ENCODE measurements around the gene FBXO3.
A peak's percentile ranks its signal among the peaks of the same experiment; 100 is the strongest.
"Not testable (repeated sequence)": the region's sequence is repeated elsewhere in the genome, so short reads cannot be mapped to it uniquely, and the experiment has no call there.

The FBXO3 gene

DNA sequence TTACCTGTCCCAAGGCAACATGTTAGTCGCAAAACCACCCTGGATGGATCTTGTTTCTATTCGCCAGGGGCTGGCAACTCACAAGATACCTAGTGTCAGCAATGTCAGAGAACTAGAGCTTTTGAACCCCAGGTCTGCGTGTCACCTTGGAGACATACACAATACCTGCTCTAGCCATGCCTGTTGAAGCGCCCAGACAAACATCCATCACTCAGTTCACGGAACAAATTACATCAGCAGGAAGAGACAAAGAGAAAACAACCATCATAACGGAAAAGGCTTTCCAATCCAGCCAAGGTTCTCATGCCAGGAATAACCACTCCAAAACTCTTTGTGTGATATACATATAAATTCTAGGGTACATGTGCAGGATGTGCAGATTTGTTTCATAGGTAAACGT, 40.3 kb downstream of the FBXO3 start:
- no peak for TF ChIP-seq JUND (IDR thresholded peaks at IDR 0.05; ENCODE audit: low read depth)
- no peak for DNase-seq (ENCODE audit: low read depth in 1 of 2, low spot score in 1 of 2)

DNA sequence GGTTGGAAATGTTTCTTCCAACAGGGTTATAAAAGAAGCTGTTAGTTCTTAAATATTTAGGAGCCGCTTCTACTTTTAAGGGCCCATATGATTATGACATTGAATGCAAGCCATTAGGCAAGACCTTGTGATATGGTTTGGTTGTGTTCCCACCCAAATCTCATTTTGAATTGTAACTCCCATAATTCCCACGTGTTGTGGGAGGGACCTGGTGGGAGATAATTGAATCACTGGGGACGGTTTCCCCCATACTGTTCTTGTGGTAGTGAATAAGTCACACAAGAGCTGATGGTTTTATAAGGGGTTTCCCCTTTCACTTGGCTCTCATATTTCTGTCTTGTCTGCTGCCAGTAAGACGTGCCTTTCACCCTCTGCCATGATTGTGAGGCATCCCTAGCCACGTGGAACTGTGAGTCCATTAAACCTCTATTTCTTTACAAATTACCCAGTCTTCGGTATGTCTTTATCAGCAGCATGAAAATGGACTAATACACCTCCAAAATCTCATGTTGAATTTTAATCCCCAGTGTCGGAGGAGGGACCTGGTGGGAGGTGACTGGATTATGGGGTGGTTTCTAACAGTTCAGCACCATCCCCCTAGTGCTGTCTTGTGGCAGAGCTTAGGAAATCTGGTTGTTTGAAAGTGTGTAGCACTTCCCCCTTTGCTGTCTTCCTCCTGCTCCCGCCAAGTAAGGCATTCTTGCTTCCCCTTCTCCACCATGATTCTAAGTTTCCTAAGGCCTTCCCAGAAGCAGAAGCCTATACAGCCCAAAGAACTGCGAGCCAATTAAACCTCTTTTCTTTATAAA, 42.4 kb downstream of the FBXO3 start:
- DNase-seq (ENCODE audit: low read depth in 1 of 2, low spot score in 1 of 2), result no peak
- no peak for TF ChIP-seq JUND (IDR thresholded peaks at IDR 0.05; ENCODE audit: low read depth)
- in situ Hi-C loops (cut with HindIII; ENCODE audit: low pct_unique_long_range_greater_than_20kb, low sequenced_read_pairs), result no loop called here

More for the DNA sequence above, 40.3 kb downstream of the FBXO3 start:
- in situ Hi-C loops (cut with HindIII; ENCODE audit: low pct_unique_long_range_greater_than_20kb, low sequenced_read_pairs), result no loop called here

DNA sequence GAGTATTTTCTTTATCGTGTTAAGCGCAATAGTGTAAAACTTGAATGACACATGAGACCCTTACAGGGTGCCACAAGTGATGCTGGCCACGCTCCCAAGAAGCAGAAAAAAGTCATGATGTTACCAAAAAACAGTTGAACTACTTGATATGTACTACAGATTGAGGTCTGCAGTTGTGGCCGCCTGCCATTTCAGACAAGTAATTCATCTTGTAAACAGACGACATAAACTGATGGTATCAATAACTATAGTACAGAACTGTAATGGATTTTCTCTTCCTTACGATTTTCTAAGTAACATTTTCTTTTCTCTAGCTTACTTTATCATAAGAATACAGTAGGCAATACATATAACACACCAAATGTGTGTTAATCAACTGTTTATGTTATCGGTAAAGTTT, 43.6 kb downstream of the FBXO3 start:
- in situ Hi-C loops (cut with HindIII; ENCODE audit: low pct_unique_long_range_greater_than_20kb, low sequenced_read_pairs), result no loop called here
- TF ChIP-seq JUND (IDR thresholded peaks at IDR 0.05; ENCODE audit: low read depth), result no peak
- DNase-seq (ENCODE audit: low read depth in 1 of 2, low spot score in 1 of 2), result no peak

DNA sequence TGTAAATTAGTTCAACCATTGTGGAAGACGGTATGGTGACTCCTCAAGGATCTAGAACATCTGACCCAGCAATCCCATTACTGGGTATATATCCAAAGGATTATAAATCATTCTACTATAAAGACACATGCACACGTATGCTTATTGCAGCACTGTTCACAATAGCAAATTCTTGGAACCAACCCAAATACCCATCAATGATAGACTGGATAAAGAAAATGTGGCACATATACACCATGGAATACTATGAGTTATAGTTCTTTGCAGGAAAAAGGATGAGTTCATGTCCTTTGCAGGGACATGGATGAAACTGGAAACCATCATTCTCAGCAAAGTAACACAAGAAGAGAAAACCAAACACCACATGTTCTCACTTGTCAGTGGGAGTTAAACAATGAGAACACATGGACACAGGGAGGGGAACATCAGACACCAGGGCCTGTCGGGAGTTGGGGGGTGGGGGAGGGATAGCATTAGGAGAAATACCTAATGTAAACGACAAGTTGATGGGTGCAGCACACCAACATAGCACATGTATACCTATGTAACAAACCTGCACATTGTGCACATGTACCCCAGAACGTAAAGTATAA, 45.2 kb downstream of the FBXO3 start:
- in situ Hi-C loops (cut with HindIII; ENCODE audit: low pct_unique_long_range_greater_than_20kb, low sequenced_read_pairs); DNase-seq (ENCODE audit: low read depth in 1 of 2, low spot score in 1 of 2): not testable (repeated sequence)

DNA sequence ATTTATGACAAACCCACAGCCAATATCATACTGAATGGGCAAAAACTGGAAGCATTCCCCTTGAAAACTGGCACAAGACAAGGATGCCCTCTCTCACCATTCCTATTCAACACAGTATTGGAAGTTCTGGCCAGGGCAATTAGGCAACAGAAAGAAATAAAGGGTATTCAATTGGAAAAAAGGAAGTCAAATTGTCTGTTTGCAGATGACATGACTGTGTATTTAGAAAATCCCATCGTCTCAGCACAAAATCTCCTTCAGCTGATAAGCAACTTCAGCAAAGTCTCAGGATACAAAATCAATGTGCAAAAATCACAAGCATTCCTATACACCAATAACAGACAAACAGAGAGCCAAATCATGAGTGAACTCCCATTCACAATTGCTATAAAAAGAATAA, 46.8 kb downstream of the FBXO3 start:
- DNase-seq (ENCODE audit: low read depth in 1 of 2, low spot score in 1 of 2); in situ Hi-C loops (cut with HindIII; ENCODE audit: low pct_unique_long_range_greater_than_20kb, low sequenced_read_pairs): not testable (repeated sequence)

DNA sequence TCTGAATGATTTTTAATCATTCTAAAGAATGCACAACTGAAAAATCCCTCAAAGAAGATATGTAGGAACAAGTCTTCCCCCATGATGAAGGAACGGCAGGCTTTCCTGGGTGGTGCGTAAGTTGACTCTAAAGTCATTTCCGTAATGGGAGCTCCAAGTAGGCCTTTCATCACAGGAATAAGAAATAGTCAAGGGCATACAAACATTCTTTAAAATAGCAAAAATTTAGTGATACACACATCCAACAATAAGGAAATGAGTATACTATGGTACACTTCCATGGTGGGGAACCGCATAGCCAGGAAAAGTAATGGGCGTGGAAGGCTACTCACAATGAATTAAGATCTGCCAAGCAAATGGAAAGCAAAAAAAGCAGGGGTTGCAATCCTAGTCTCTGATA, 48.8 kb downstream of the FBXO3 start:
- in situ Hi-C loops (cut with HindIII; ENCODE audit: low pct_unique_long_range_greater_than_20kb, low sequenced_read_pairs), result no loop called here
- no peak for DNase-seq (ENCODE audit: low read depth in 1 of 2, low spot score in 1 of 2)
- TF ChIP-seq JUND (IDR thresholded peaks at IDR 0.05; ENCODE audit: low read depth), result no peak

DNA sequence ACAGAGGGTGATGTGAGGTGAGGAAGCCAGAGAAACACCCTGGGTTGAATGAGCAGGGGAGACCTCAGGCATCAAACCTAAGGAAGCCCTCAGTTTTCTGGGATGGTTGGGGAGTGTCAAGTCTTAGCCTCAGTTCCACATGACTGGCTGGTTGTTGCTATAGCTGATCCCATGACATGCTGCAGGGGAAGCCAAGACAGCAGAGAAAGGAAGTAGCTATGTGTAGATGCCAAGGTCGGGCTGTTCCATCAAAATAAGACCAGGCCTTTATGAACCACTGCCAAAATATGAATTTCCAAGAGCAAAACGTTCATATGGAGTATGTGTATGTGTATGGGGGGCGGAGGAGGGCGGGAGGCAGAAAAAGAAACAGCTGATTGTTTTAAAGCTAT, 49.7 kb downstream of the FBXO3 start:
- no peak for TF ChIP-seq JUND (IDR thresholded peaks at IDR 0.05; ENCODE audit: low read depth)
- DNase-seq (ENCODE audit: low read depth in 1 of 2, low spot score in 1 of 2), result no peak
- in situ Hi-C loops (cut with HindIII; ENCODE audit: low pct_unique_long_range_greater_than_20kb, low sequenced_read_pairs), result no loop called here

DNA sequence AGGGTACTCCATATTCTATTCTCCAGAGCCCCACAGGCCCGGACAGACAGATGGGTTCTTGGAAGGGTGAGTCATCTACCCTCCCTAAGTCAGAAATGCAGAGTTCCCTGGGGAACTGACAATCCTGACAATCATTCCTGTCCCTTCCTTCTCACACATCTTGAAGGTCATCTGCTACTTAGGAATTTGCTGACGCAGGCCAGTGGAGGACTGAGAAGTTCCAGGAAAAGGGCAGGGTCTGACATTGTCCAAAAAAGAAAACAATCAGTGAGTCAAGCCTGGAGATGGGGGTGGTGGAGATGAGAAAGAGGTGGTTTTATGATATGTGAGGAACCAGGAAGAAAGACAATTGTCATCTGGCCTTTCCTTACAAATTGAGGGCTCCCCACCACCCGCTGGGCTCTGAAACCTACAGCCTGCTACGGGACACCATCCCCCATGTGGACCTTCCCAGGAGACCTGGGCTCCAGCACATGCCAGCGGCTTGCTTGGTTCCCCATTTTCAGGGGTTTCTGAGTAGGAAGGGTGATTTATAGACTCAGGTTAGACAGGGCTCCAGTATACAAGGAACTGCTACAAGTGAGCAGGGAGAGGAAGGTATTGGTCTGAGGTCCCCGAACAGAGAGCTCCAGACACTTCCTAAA, 51.0 kb downstream of the FBXO3 start:
- no peak for TF ChIP-seq JUND (IDR thresholded peaks at IDR 0.05; ENCODE audit: low read depth)
- in situ Hi-C loops (cut with HindIII; ENCODE audit: low pct_unique_long_range_greater_than_20kb, low sequenced_read_pairs), result no loop called here
- DNase-seq (ENCODE audit: low read depth in 1 of 2, low spot score in 1 of 2), result peak in 1 of 2 experiments; percentile 51

DNA sequence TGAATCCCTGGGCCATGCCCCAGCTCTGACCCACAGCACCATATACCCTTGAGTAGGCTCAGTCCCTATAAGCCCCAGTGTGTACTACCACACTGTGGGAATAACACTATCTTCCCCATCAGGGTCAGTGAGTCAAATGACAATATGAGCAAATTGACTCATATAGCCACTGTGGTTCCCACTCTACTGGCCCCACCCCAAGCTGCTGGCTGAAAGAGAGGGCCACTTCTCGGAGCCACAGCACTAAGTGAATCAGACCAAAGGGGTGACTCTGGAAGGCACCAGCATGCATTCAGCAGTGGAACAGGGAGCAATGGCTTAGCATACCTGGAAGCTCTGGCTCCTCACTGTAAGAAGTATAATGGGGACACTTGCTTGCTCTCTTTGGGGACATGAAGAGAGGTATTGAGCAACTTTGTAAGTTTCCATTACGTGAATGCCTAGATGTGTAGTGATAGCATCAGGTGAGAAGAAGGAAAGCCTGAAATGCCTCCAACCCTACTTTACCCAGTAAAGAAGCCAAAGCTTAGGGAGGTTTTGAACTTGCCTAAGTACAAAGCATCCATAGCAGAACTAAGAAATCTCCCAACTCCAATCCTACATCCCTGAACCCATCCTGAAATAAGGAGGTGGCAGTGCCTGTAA, 51.6 kb downstream of the FBXO3 start:
- no peak for TF ChIP-seq JUND (IDR thresholded peaks at IDR 0.05; ENCODE audit: low read depth)
- in situ Hi-C loops (cut with HindIII; ENCODE audit: low pct_unique_long_range_greater_than_20kb, low sequenced_read_pairs), result no loop called here
- DNase-seq (ENCODE audit: low read depth in 1 of 2, low spot score in 1 of 2), result peak in 1 of 2 experiments; percentile 36

DNA sequence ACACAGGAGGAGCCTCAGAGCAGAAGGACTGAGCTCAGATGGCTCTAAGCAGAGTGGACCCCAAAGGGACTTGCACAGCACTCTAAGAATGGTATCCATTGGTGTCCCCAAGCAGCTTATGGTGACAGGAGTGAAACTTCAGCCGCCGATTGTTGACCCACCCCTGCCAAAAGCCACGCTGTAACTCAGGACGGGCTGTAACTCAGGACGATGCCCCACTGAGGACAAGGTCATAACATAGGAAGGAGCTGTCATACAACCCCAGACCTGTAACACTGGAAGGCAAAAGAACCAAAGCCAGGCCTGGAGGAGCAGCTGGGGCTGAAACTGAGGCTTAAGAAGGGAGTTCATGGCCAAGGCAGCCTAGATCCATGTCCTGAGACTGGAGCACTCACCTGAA, 52.3 kb downstream of the FBXO3 start:
- no peak for DNase-seq (ENCODE audit: low read depth in 1 of 2, low spot score in 1 of 2)
- no peak for TF ChIP-seq JUND (IDR thresholded peaks at IDR 0.05; ENCODE audit: low read depth)
- in situ Hi-C loops (cut with HindIII; ENCODE audit: low pct_unique_long_range_greater_than_20kb, low sequenced_read_pairs), result no loop called here

DNA sequence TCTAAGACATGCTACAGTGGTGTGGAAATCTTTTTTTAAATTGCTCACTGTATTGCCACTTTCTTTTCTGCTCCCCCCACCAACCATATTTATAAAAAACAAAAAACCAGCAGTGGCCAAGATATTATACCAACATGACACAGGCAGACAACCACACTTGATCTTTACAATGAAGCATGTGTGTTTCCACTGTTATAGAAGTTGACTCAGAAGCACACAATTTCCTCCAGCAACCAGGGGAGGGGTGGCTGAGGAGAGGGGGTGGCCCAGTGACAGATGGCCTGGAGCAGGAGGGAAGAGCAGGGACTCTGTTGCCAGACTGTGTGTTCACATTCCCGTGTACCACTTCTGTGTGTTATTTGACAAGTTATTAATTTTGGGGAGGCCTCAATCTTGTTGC, 52.9 kb downstream of the FBXO3 start:
- DNase-seq (ENCODE audit: low read depth in 1 of 2, low spot score in 1 of 2), result no peak
- TF ChIP-seq JUND (IDR thresholded peaks at IDR 0.05; ENCODE audit: low read depth), result no peak
- in situ Hi-C loops (cut with HindIII; ENCODE audit: low pct_unique_long_range_greater_than_20kb, low sequenced_read_pairs), result no loop called here

DNA sequence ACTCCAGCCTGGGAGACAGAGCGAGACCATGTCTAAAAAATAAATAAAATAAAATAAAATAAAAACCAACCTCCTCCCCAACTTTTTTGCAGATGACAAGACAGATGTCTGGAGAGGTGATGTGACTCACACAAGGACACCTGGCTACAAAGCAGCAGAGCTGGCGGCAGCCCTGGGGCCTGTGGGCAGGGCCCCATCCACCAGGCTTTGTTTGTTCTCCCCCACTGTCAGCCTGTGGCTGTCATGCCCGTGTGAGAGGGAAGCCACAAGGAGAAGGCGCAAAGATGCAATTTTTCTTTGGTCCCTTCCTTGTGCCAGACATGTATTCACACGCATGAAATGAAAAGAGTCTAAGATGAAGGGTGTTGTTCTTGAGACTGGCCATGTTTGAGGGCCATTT, 54.7 kb downstream of the FBXO3 start:
- TF ChIP-seq JUND (IDR thresholded peaks at IDR 0.05; ENCODE audit: low read depth), result no peak
- no peak for DNase-seq (ENCODE audit: low read depth in 1 of 2, low spot score in 1 of 2)
- in situ Hi-C loops (cut with HindIII; ENCODE audit: low pct_unique_long_range_greater_than_20kb, low sequenced_read_pairs), result no loop called here

DNA sequence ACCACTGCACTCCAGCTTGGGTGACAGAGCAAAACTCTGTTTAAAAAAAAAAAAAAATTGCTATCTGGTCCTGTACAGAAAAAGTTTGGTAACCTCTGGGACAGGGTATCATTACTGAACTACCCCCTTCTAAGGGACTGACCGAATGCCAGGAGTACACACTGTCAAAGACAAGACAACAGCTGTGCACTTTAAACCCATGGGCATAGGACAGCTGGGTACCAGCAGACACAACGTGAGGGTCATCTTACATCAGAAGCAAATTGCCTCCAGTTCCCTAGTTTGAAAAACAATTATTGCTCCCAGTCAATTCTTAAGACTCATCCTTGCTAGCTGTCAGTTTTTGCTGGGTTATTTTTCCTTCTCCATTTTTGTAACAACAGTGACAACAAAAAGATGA, 55.9 kb downstream of the FBXO3 start:
- no peak for TF ChIP-seq JUND (IDR thresholded peaks at IDR 0.05; ENCODE audit: low read depth)
- in situ Hi-C loops (cut with HindIII; ENCODE audit: low pct_unique_long_range_greater_than_20kb, low sequenced_read_pairs), result no loop called here
- DNase-seq (ENCODE audit: low read depth in 1 of 2, low spot score in 1 of 2), result no peak
